Stimulated activated CD8-positive, alpha-beta memory T cell treated with anti-CD3 and anti-CD28 coated beads, Interleukin-2, amount 100 ng/mL, for 48 hours (primary cell): ENCODE measurements around the gene HTT-AS.
"Not testable (repeated sequence)": the region's sequence is repeated elsewhere in the genome, so short reads cannot be mapped to it uniquely, and the experiment has no call there.

Experiments used
- DNase-seq, 2 donors: peaks; one replicate each; pipeline ENCODE4 v3.0.0-alpha.2; 2020; ENCODE audit warnings: low read depth in 2 of 2

The HTT-AS gene

GRCh38 chr4:3051141-3051897, 23.0 kb downstream of the HTT-AS start:
- not testable (repeated sequence) for DNase-seq

- peak; percentile 65 to 72 for DNase-seq
Measured at GRCh38 chr4:3047464-3048286, 26.7 kb downstream of the HTT-AS start.

GRCh38 chr4:3046623-3047022, 27.7 kb downstream of the HTT-AS start:
- DNase-seq: no peak

- no peak for DNase-seq
Measured at GRCh38 chr4:3046162-3046561, 28.2 kb downstream of the HTT-AS start.

- DNase-seq: peak; percentile 23 to 51
Measured at GRCh38 chr4:3044870-3045819, 29.2 kb downstream of the HTT-AS start.

GRCh38 chr4:3043282-3044020, 30.9 kb downstream of the HTT-AS start:
- DNase-seq: no peak

GRCh38 chr4:3042226-3042625, 32.1 kb downstream of the HTT-AS start:
- DNase-seq: no peak

- DNase-seq: peak; percentile 14 to 15
Measured at GRCh38 chr4:3041192-3042142, 32.9 kb downstream of the HTT-AS start.

GRCh38 chr4:3040452-3041191, 33.7 kb downstream of the HTT-AS start:
- no peak for DNase-seq

GRCh38 chr4:3039706-3040366, 34.5 kb downstream of the HTT-AS start:
- no peak for DNase-seq

- DNase-seq: no peak
Measured at GRCh38 chr4:3037957-3038461, 36.3 kb downstream of the HTT-AS start.

GRCh38 chr4:3036131-3036952, 38.0 kb downstream of the HTT-AS start:
- no peak for DNase-seq

GRCh38 chr4:3035674-3036073, 38.7 kb downstream of the HTT-AS start:
- DNase-seq: no peak

- no peak for DNase-seq
Measured at GRCh38 chr4:3035249-3035648, 39.1 kb downstream of the HTT-AS start.

- DNase-seq: no peak
Measured at GRCh38 chr4:3034231-3034630, 40.1 kb downstream of the HTT-AS start.

- no peak for DNase-seq
Measured at GRCh38 chr4:3031357-3032082, 42.8 kb downstream of the HTT-AS start.
